Keratinocyte (primary cell): ENCODE results near the gene UBXN11. TPM values are rescaled to one million over a fixed set of nuclear protein-coding genes. Genes with fewer than 3 reads are reported as not detected.

Experiments used
- DNase-seq: peaks from one replicate; pipeline ENCODE4 v3.0.0-alpha.2; 2011; ENCODE audit warnings: low read depth, missing footprints, low spot score
- FAIRE-seq: peaks from 2 replicates; lab custom pipeline; 2011; peaks lifted over from hg19 to GRCh38; lab: Jason Lieb, UNC
- H2AFZ ChIP-seq: 2 replicates; pipeline ENCODE4 v1.6.0; 2012; ENCODE audit warnings: low read length, control low read depth, inconsistent platforms; ENCODE audit not compliant: control insufficient read depth
- H3K27ac ChIP-seq: 2 replicates; pipeline ENCODE4 v1.5.1; 2011; ENCODE audit warnings: low read length; ENCODE audit not compliant: control insufficient read depth, insufficient read depth
- H3K27me3 ChIP-seq: 3 replicates; pipeline ENCODE4 v1.6.0; 2011; ENCODE audit warnings: low read length; ENCODE audit not compliant: control insufficient read depth, insufficient read depth; ENCODE audit errors: extremely low read depth
- H3K36me3 ChIP-seq, 2 experiments: 2 replicates in 1 of 2; 3 replicates in 1 of 2; pipeline ENCODE4 v1.5.1; 2011; ENCODE audit warnings: low read length in 2 of 2, mild to moderate bottlenecking in 1 of 2; ENCODE audit not compliant: control insufficient read depth in 2 of 2, insufficient read depth in 2 of 2; ENCODE audit errors: extremely low read depth in 1 of 2
- H3K4me1 ChIP-seq: 3 replicates; pipeline ENCODE4 v1.5.1; 2011; ENCODE audit warnings: low read length; ENCODE audit not compliant: control insufficient read depth, insufficient read depth; ENCODE audit errors: extremely low read depth
- H3K4me2 ChIP-seq: 3 replicates; pipeline ENCODE4 v1.6.0; 2011; ENCODE audit warnings: low read depth, low read length; ENCODE audit not compliant: control insufficient read depth, insufficient read depth; ENCODE audit errors: extremely low read depth
- H3K4me3 ChIP-seq, 3 experiments: fragments of 200-600 bp in 1 of 3; sonication (generic) in 1 of 3; 2 replicates in 2 of 3; 3 replicates in 1 of 3; pipeline ENCODE4 v1.5.1; 2011 to 2016; ENCODE audit warnings: low read length in 3 of 3, mild to moderate bottlenecking in 3 of 3, control low read depth in 2 of 3, inconsistent platforms in 1 of 3, low read depth in 1 of 3, mixed read lengths in 1 of 3, mixed run types in 1 of 3, moderate library complexity in 1 of 3; ENCODE audit not compliant: control insufficient read depth in 2 of 3, insufficient read depth in 2 of 3; ENCODE audit errors: extremely low read depth in 1 of 3
- H3K79me2 ChIP-seq: 2 replicates; pipeline ENCODE4 v1.6.0; 2012; ENCODE audit warnings: low read length; ENCODE audit not compliant: control insufficient read depth, insufficient read depth
- H3K9ac ChIP-seq: 3 replicates; pipeline ENCODE4 v1.6.0; 2011; ENCODE audit warnings: low read length; ENCODE audit not compliant: control insufficient read depth, insufficient read depth; ENCODE audit errors: extremely low read depth
- H3K9me1 ChIP-seq: 3 replicates; pipeline ENCODE4 v1.6.0; 2011; ENCODE audit warnings: low read length; ENCODE audit not compliant: control insufficient read depth, insufficient read depth; ENCODE audit errors: extremely low read depth
- H3K9me3 ChIP-seq: 2 replicates; pipeline ENCODE4 v1.5.1; 2012; ENCODE audit warnings: low read depth, low read length; ENCODE audit not compliant: control insufficient read depth
- H4K20me1 ChIP-seq: 3 replicates; pipeline ENCODE4 v1.6.0; 2011; ENCODE audit warnings: low read length; ENCODE audit not compliant: control insufficient read depth, insufficient read depth; ENCODE audit errors: extremely low read depth
- EZH2 ChIP-seq: IDR thresholded peaks from one replicate; pipeline ENCODE4 v1.6.1; 2012; ENCODE audit warnings: inconsistent platforms, mild to moderate bottlenecking, low read length, moderate library complexity
- dilution Hi-C: fragments of 300-500 bp; cut with MboI; formaldehyde crosslinking; loops from one replicate; pipeline ENCODE4 v1.7.0; 2020; ENCODE audit warnings: low sequenced_read_pairs; ENCODE audit not compliant: extremely low pct_ligation_motif_present
- polyA plus RNA-seq, 5 experiments: library from polyadenylated mRNA; depleted of rRNA in 3 of 5; stranded (reverse) in 3 of 5; stranded (forward) in 1 of 5; unstranded in 1 of 5; fragments of >200 nt; gene quantifications; 1 replicate in 1 of 5; 2 replicates in 3 of 5; 3 replicates in 1 of 5; pipeline versions ENCODE4 v1.2.1 to v1.2.3, GENCODE V29; 2011 to 2012; ENCODE audit warnings: missing spikeins in 2 of 5, low read depth in 1 of 5, low replicate concordance in 1 of 5
- TF ChIP-seq, protein P1 (sequence below), 3 experiments: IDR thresholded peaks in 1 of 3; conservative IDR thresholded peaks in 1 of 3; optimal IDR thresholded peaks in 1 of 3; 2 replicates in 2 of 3; 3 replicates in 1 of 3; pipeline versions ENCODE3 to v1.5.1; 2011; ENCODE audit warnings: low read length in 3 of 3, mild to moderate bottlenecking in 3 of 3, moderate library complexity in 2 of 3, control low read depth in 1 of 3, inconsistent platforms in 1 of 3; ENCODE audit not compliant: insufficient read depth in 2 of 3; ENCODE audit errors: extremely low read depth in 1 of 3

Gene UBXN11
- polyA plus RNA-seq, 1 donor (not counting 4 experiments of a cell fraction or from before 2014, with no cell fraction given): 6.6 TPM

DNA sequence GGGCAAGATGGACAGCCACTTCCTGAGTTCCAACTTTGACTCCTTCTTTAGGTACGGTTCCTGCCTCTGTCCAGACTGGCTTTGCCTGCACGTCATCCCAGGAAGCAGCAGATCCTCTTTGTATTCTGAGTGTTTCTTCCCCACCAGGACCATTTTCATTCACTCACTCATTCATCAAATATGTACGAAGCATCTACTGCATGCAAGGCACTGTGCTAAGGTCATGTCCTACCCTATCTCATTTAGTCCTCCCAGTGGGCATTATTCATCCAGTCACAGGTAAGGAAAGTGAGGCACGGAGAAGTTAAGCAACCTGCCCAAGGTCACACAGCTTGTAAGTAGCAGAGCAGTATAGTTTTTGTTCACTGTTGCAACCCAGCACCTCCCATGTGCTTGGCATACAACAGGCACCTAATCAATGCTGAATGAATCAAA is 33.6 kb upstream of the UBXN11 start:
- Histone ChIP-seq H3K4me3 (no peak overlapping the region), H3K9me3 (no peaks in the 10 kb centered on the region), H2AFZ (no peak overlapping the region), H3K9me1 (no peaks in the 10 kb centered on the region), H4K20me1 (no peaks in the 10 kb centered on the region), H3K27ac (no peak overlapping the region), H3K4me2 (no peak overlapping the region), H3K9ac (no peak overlapping the region), H3K27me3 (no peaks in the 10 kb centered on the region), H3K4me1 (peaks cover 18% of the 10 kb centered on the region), H3K79me2 (no peaks in the 10 kb centered on the region), H3K36me3 (peaks cover 0 to 11% of the 10 kb centered on the region in 2 experiments)
- peak; percentile 87 for FAIRE-seq
- TF ChIP-seq, protein P1, sequence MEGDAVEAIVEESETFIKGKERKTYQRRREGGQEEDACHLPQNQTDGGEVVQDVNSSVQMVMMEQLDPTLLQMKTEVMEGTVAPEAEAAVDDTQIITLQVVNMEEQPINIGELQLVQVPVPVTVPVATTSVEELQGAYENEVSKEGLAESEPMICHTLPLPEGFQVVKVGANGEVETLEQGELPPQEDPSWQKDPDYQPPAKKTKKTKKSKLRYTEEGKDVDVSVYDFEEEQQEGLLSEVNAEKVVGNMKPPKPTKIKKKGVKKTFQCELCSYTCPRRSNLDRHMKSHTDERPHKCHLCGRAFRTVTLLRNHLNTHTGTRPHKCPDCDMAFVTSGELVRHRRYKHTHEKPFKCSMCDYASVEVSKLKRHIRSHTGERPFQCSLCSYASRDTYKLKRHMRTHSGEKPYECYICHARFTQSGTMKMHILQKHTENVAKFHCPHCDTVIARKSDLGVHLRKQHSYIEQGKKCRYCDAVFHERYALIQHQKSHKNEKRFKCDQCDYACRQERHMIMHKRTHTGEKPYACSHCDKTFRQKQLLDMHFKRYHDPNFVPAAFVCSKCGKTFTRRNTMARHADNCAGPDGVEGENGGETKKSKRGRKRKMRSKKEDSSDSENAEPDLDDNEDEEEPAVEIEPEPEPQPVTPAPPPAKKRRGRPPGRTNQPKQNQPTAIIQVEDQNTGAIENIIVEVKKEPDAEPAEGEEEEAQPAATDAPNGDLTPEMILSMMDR (optimal IDR thresholded peaks at IDR 0.05 in 1 of 3, IDR thresholded peaks at IDR 0.05 in 1 of 3, conservative IDR thresholded peaks at IDR 0.05 in 1 of 3; ENCODE audit: extremely low read depth in 1 of 3, insufficient read depth in 2 of 3, low read length in 3 of 3): no peak
- no peak for TF ChIP-seq EZH2
- DNase-seq: no peak
- dilution Hi-C loops: no loop called here

DNA sequence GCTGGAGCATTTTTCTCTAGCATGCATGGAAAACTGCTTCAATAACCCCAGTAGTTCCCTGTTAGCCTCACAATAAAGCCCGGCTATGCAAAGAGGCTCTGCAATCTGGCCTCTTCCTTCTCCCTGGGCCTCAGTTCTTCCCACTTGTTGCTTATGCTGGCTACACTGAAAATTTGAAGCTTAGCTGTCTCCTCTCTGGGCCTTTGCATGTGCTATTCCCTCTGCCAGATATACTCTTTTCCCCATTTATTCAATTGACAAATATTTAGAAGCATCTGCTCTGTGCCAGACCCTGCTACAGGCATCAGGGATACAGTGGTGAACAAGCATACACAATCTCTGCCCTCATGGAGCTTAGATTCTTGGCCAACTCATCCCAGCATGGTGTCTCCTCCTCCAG is 32.2 kb upstream of the UBXN11 start:
- DNase-seq (no peak), FAIRE-seq (no peak)
- Histone ChIP-seq H3K4me3 (no peak overlapping the region), H3K9me3 (no peaks in the 10 kb centered on the region), H2AFZ (no peak overlapping the region), H3K27me3 (no peaks in the 10 kb centered on the region), H3K79me2 (no peaks in the 10 kb centered on the region), H3K4me2 (no peak overlapping the region), H3K4me1 (peaks cover 18% of the 10 kb centered on the region), H3K9ac (no peak overlapping the region), H3K36me3 (peaks cover 0 to 7% of the 10 kb centered on the region in 2 experiments), H4K20me1 (no peaks in the 10 kb centered on the region), H3K9me1 (no peaks in the 10 kb centered on the region), H3K27ac (no peak overlapping the region)
- dilution Hi-C loops: no loop called here
- no peak for TF ChIP-seq EZH2
- TF ChIP-seq, protein P1 (optimal IDR thresholded peaks at IDR 0.05 in 1 of 3, IDR thresholded peaks at IDR 0.05 in 1 of 3, conservative IDR thresholded peaks at IDR 0.05 in 1 of 3; ENCODE audit: extremely low read depth in 1 of 3, insufficient read depth in 2 of 3, low read length in 3 of 3): no peak
